NT2/D1 (cell line): ENCODE measurements around the gene IFNG.

Source experiments
- DNase-seq: peaks from one replicate; pipeline ENCODE4 v3.0.0-alpha.2; 2011; ENCODE audit warnings: low read depth, low spot score
- H3K27me3 ChIP-seq: 2 replicates; pipeline ENCODE4 v1.6.0; 2011; ENCODE audit warnings: mild to moderate bottlenecking; ENCODE audit not compliant: insufficient read length, insufficient read depth
- H3K36me3 ChIP-seq: 2 replicates; pipeline ENCODE4 v1.6.1; 2011; ENCODE audit warnings: mild to moderate bottlenecking, low read length, mixed read lengths; ENCODE audit not compliant: insufficient read depth, insufficient read length
- H3K4me1 ChIP-seq: 2 replicates; pipeline ENCODE4 v1.5.1; 2011; ENCODE audit not compliant: insufficient read depth, insufficient read length
- H3K4me3 ChIP-seq: 2 replicates; pipeline ENCODE4 v1.5.1; 2011; ENCODE audit warnings: low read depth; ENCODE audit not compliant: insufficient read length
- H3K9ac ChIP-seq: 2 replicates; pipeline ENCODE4 v1.6.0; 2011; ENCODE audit warnings: low read depth; ENCODE audit not compliant: insufficient read length
- H3K9me3 ChIP-seq: 2 replicates; pipeline ENCODE4 v1.5.1; 2011; ENCODE audit warnings: mild to moderate bottlenecking, low read length; ENCODE audit not compliant: insufficient read depth
- SUZ12 ChIP-seq: IDR thresholded peaks from 2 replicates; pipeline ENCODE4 v1.6.1; 2011; ENCODE audit not compliant: insufficient read length, insufficient read depth; ENCODE audit errors: extremely low read depth
- YY1 ChIP-seq: IDR thresholded peaks from 2 replicates; pipeline ENCODE4 v1.6.1; 2011; ENCODE audit not compliant: insufficient read length, insufficient read depth
- ZNF274 ChIP-seq: IDR thresholded peaks from 2 replicates; pipeline ENCODE4 v1.6.1; 2011; ENCODE audit warnings: mild to moderate bottlenecking, low read depth, low read length

IFNG gene

GRCh38 chr12:68198507-68199086 is 39.1 kb upstream of the IFNG start:
- H3K27me3 ChIP-seq = no peaks in the 10 kb centered on the region
- TF ChIP-seq YY1 (no peak), SUZ12 (no peak), ZNF274 (no peak)
- DNase-seq = no peak
- no peaks in the 10 kb centered on the region for H3K4me1 ChIP-seq
- H3K9me3 ChIP-seq = no peaks in the 10 kb centered on the region
- no peaks in the 10 kb centered on the region for H3K36me3 ChIP-seq
- H3K9ac ChIP-seq = no peak overlapping the region
- no peak overlapping the region for H3K4me3 ChIP-seq

- H3K36me3 ChIP-seq = no peaks in the 10 kb centered on the region
- TF ChIP-seq ZNF274 = no peak
- TF ChIP-seq SUZ12 = no peak
- TF ChIP-seq YY1 = no peak
Measured at GRCh38 chr12:68190301-68190700, 30.8 kb upstream of the IFNG start.

GRCh38 chr12:68189821-68190242 is 30.3 kb upstream of the IFNG start:
- H3K27me3 ChIP-seq = no peaks in the 10 kb centered on the region
- H3K36me3 ChIP-seq = no peaks in the 10 kb centered on the region
- no peak overlapping the region for H3K9ac ChIP-seq
- H3K9me3 ChIP-seq = no peaks in the 10 kb centered on the region
- no peaks in the 10 kb centered on the region for H3K4me1 ChIP-seq
- H3K4me3 ChIP-seq = no peak overlapping the region
- no peak for TF ChIP-seq SUZ12
- no peak for TF ChIP-seq YY1
- TF ChIP-seq ZNF274 = no peak
- DNase-seq = no peak

More at GRCh38 chr12:68190301-68190700, 30.8 kb upstream of the IFNG start:
- H3K9ac ChIP-seq = no peak overlapping the region
- H3K4me1 ChIP-seq = no peaks in the 10 kb centered on the region
- no peaks in the 10 kb centered on the region for H3K27me3 ChIP-seq
- DNase-seq = no peak
- H3K9me3 ChIP-seq = no peaks in the 10 kb centered on the region
- no peak overlapping the region for H3K4me3 ChIP-seq

GRCh38 chr12:68185598-68185997 is 26.1 kb upstream of the IFNG start:
- H3K9me3 ChIP-seq = no peaks in the 10 kb centered on the region
- H3K27me3 ChIP-seq = no peaks in the 10 kb centered on the region
- TF ChIP-seq YY1 (no peak), SUZ12 (no peak), ZNF274 (no peak)
- H3K36me3 ChIP-seq = no peaks in the 10 kb centered on the region
- DNase-seq = no peak
- H3K4me1 ChIP-seq = no peaks in the 10 kb centered on the region
- no peak overlapping the region for H3K9ac ChIP-seq
- H3K4me3 ChIP-seq = no peak overlapping the region

DNA sequence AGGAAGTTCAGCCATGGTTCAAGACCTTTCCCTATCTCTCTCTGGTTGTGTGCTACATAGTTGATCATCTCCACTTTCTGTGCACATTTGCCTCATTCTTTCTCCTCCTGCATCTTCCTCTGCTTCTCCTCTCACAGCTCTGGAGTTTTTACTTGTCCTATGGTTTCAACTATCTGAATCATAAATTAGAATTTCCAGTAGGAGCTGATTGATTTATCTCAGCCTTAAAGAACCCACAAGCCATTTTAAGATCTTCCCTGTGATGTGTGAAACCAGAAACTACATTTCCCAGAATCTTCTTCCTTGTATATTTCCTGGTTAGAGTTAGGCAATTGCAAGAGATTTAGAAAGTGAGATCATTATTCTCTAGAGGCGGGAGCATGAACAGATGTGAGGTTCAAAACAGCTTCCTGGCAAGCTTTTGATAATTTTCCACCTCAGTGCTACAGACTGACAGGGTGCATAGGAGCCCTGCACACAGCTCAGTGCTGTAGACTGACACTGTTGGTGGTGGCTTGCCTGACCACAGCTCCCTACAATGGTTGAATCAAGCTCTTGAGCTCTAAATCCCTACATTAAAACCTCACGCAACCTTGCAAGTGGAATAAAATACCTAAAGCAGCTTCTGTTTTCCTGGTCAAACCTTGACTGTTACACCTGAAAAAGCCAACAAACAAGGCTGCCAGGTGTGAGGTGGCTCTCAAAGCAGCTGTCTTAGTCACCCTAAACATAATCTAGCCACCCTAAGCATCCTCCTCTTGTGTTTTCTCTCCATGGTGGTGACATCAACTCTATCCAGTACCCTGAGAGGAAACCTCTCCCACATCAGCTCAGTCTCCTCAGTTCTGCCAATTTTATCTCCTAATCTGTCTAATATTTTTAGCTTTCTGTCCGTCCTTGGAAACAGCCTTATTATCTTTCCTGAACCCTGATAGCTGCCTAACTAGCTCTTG is 21.5 kb upstream of the IFNG start:
- no peak for TF ChIP-seq YY1
- no peak for TF ChIP-seq SUZ12
- no peak for TF ChIP-seq ZNF274
- Histone ChIP-seq H3K4me3 (no peak overlapping the region), H3K9me3 (no peaks in the 10 kb centered on the region), H3K27me3 (no peaks in the 10 kb centered on the region), H3K9ac (no peak overlapping the region), H3K4me1 (no peaks in the 10 kb centered on the region), H3K36me3 (no peaks in the 10 kb centered on the region)
- DNase-seq = no peak

GRCh38 chr12:68178774-68179439 is 19.4 kb upstream of the IFNG start:
- no peak for TF ChIP-seq SUZ12
- no peak for TF ChIP-seq ZNF274
- no peak for TF ChIP-seq YY1
- no peaks in the 10 kb centered on the region for H3K4me1 ChIP-seq
- no peak overlapping the region for H3K4me3 ChIP-seq
- H3K36me3 ChIP-seq = no peaks in the 10 kb centered on the region
- DNase-seq = no peak
- H3K9ac ChIP-seq = no peak overlapping the region
- H3K27me3 ChIP-seq = no peaks in the 10 kb centered on the region
- H3K9me3 ChIP-seq = no peaks in the 10 kb centered on the region

GRCh38 chr12:68178184-68178583 is 18.6 kb upstream of the IFNG start:
- Histone ChIP-seq H3K9ac (no peak overlapping the region), H3K36me3 (no peaks in the 10 kb centered on the region), H3K4me1 (no peaks in the 10 kb centered on the region), H3K9me3 (no peaks in the 10 kb centered on the region), H3K4me3 (no peak overlapping the region), H3K27me3 (no peaks in the 10 kb centered on the region)
- DNase-seq = no peak
- no peak for TF ChIP-seq SUZ12
- no peak for TF ChIP-seq ZNF274
- TF ChIP-seq YY1 = no peak
